PC-3 (cell line): ENCODE measurements around the gene PVALB. TPM values are rescaled to one million over a fixed set of nuclear protein-coding genes. Genes with fewer than 3 reads are reported as not detected.

Experiments used
- ATAC-seq: fragments of 200-7000 bp; cut with Tn5 transposase; 2 replicates; pipeline ENCODE4 v1.9.1; 2020; ENCODE audit warnings: mild to moderate bottlenecking, moderate library complexity
- BruUV-seq: library from RNA; stranded (reverse); fragments of 400-500 nt; replicated peaks from 2 replicates; lab custom pipeline; 2021; lab: Mats Ljungman, UMichigan
- CTCF ChIA-PET: fragments of 300-600 bp; sonication (Branson Sonifier 250); formaldehyde crosslinking; loops from one replicate; lab custom pipeline; 2022; ENCODE audit warnings: antibody characterized with exemption; lab: Charles Lee
- POLR2A ChIA-PET: fragments of 300-600 bp; sonication (Branson Sonifier 250); formaldehyde crosslinking; loops from one replicate; lab custom pipeline; 2022; ENCODE audit warnings: antibody characterized with exemption; ENCODE audit not compliant: unreplicated experiment; lab: Charles Lee
- DNase-seq: peaks from one replicate; pipeline ENCODE4 v3.0.0-alpha.2; 2015
- H2AFZ ChIP-seq: fragments of 300-600 bp; sonication (generic); 2 replicates; pipeline ENCODE4 v1.6.0; 2016; ENCODE audit warnings: antibody characterized with exemption, low read length
- H3F3A ChIP-seq: fragments of 300-600 bp; sonication (generic); one replicate; pipeline ENCODE4 v1.6.0; 2017; ENCODE audit warnings: antibody characterized with exemption, low read length, control low read depth, mild to moderate bottlenecking; ENCODE audit not compliant: unreplicated experiment
- H3K27ac ChIP-seq: fragments of 300-600 bp; sonication (generic); 2 replicates; pipeline ENCODE4 v1.5.1; 2016; ENCODE audit warnings: mild to moderate bottlenecking, low read length
- H3K27me3 ChIP-seq: fragments of 300-600 bp; sonication (generic); 2 replicates; pipeline ENCODE4 v1.6.1; 2016; ENCODE audit warnings: low read length, mixed read lengths
- H3K36me3 ChIP-seq: fragments of 300-600 bp; sonication (generic); 2 replicates; pipeline ENCODE4 v1.6.1; 2016; ENCODE audit warnings: low read depth, mixed run types, low read length, mixed read lengths
- H3K4me1 ChIP-seq: fragments of 300-600 bp; sonication (generic); 2 replicates; pipeline ENCODE4 v1.5.1; 2016; ENCODE audit warnings: low read length; ENCODE audit not compliant: insufficient read depth
- H3K4me2 ChIP-seq: fragments of 300-600 bp; sonication (generic); 2 replicates; pipeline ENCODE4 v1.6.0; 2016; ENCODE audit warnings: low read length
- H3K4me3 ChIP-seq: fragments of 300-600 bp; sonication (generic); 2 replicates; pipeline ENCODE4 v1.5.1; 2016; ENCODE audit warnings: mild to moderate bottlenecking, low read length, mixed read lengths
- H3K79me2 ChIP-seq: fragments of 300-600 bp; sonication (generic); 2 replicates; pipeline ENCODE4 v1.6.1; 2017; ENCODE audit warnings: low read length, mixed read lengths
- H3K9ac ChIP-seq: fragments of 300-600 bp; sonication (generic); 2 replicates; pipeline ENCODE4 v1.6.0; 2016; ENCODE audit warnings: mild to moderate bottlenecking, low read length
- H3K9me2 ChIP-seq: fragments of 300-600 bp; sonication (generic); replicated peaks from 2 replicates; pipeline ENCODE4 v1.6.1; 2016; ENCODE audit warnings: mixed run types, low read length, mixed read lengths
- H3K9me3 ChIP-seq: fragments of 300-600 bp; sonication (generic); 2 replicates; pipeline ENCODE4 v1.6.1; 2016; ENCODE audit warnings: low read length, mixed read lengths
- H4K20me1 ChIP-seq: fragments of 300-600 bp; sonication (generic); 2 replicates; pipeline ENCODE4 v1.6.1; 2016; ENCODE audit warnings: low read length, mixed read lengths
- EZH2 ChIP-seq: fragments of 300-600 bp; sonication (generic); IDR thresholded peaks from one replicate; pipeline ENCODE4 v1.6.1; 2017; ENCODE audit warnings: antibody characterized with exemption, mild to moderate bottlenecking, low read length; ENCODE audit not compliant: unreplicated experiment
- EZH2phosphoT487 ChIP-seq: fragments of 300-600 bp; sonication (generic); IDR thresholded peaks from 2 replicates; pipeline ENCODE4 v1.6.1; 2018; ENCODE audit warnings: mild to moderate bottlenecking, antibody characterized with exemption, low read length, borderline replicate concordance
- intact Hi-C: fragments of 100-400 bp; cut with micrococcal nuclease; formaldehyde crosslinking; loops from 2 replicates; pipeline ENCODE4 v1.9.0; 2023
- total RNA-seq: library from RNA; depleted of rRNA; stranded (reverse); fragments of >200 nt; gene quantifications from 2 replicates; pipeline ENCODE4 v1.2.3, GENCODE V29; 2014
- TF ChIP-seq, protein P1 (sequence below): fragments of 300-600 bp; sonication (generic); conservative IDR thresholded peaks from 2 replicates; pipeline ENCODE4 v1.5.1; 2017; ENCODE audit warnings: antibody characterized with exemption, low read depth, mild to moderate bottlenecking, low read length

PVALB gene
- total RNA-seq, 1 experiment from 2014 or later: not detected

DNA sequence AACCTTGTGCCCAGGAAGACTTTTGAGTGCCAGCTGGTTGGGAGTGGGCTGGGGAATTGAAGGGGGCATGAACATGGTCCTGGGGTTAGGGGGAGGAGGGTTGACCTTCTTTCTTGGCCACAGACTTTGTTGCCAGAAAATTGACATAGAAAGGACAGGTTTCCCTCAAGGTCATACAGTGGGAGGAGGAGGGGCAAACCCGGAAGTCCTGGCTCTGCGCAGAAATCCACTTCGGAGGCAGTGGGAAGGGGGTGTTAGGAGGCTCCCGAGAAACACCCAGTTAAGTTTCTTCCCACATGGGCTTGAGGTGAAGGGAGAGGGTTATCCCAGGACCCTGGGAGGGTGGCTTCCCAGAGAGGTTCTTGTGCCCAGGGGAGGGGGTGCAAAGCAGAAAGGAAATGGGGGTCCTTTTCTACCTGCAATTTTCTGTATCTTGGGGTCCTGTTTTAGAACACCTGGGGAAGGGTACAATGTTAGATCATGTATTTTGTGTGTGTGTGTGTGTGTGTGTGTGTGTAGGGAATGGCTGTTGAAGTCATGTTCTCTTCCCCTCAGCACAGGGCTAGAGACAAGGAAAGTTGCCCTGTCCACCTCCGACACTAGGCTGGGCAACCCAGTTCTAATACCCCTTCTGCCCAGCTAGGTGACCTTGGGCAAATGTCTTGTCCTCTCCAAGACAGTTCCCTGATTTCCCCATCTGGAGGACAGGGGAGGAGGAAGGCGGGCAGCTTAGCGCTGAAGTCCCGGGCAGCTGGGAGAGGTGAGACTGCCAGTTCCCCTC, 1.1 kb downstream of the PVALB start:
- ChIA-PET POLR2A (no interaction called here), CTCF (no interaction called here)
- Histone ChIP-seq H3K4me2 (no peak overlapping the region), H3K9me2 (no peaks in the 10 kb centered on the region), H3K9ac (no peak overlapping the region), H3K4me3 (no peak overlapping the region), H3K79me2 (no peaks in the 10 kb centered on the region), H3F3A (no peaks in the 10 kb centered on the region), H3K36me3 (no peaks in the 10 kb centered on the region), H3K4me1 (no peaks in the 10 kb centered on the region), H3K27me3 (peaks cover 58% of the 10 kb centered on the region), H4K20me1 (no peaks in the 10 kb centered on the region), H3K9me3 (no peaks in the 10 kb centered on the region), H2AFZ (no peak overlapping the region), H3K27ac (no peak overlapping the region)
- DNase-seq: no peak
- TF ChIP-seq, protein P1, sequence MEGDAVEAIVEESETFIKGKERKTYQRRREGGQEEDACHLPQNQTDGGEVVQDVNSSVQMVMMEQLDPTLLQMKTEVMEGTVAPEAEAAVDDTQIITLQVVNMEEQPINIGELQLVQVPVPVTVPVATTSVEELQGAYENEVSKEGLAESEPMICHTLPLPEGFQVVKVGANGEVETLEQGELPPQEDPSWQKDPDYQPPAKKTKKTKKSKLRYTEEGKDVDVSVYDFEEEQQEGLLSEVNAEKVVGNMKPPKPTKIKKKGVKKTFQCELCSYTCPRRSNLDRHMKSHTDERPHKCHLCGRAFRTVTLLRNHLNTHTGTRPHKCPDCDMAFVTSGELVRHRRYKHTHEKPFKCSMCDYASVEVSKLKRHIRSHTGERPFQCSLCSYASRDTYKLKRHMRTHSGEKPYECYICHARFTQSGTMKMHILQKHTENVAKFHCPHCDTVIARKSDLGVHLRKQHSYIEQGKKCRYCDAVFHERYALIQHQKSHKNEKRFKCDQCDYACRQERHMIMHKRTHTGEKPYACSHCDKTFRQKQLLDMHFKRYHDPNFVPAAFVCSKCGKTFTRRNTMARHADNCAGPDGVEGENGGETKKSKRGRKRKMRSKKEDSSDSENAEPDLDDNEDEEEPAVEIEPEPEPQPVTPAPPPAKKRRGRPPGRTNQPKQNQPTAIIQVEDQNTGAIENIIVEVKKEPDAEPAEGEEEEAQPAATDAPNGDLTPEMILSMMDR: no peak
- TF ChIP-seq EZH2: no peak
- TF ChIP-seq EZH2phosphoT487: no peak
- no peak for ATAC-seq
- BruUV-seq: no TSS peak
- intact Hi-C loops: no loop called here

DNA sequence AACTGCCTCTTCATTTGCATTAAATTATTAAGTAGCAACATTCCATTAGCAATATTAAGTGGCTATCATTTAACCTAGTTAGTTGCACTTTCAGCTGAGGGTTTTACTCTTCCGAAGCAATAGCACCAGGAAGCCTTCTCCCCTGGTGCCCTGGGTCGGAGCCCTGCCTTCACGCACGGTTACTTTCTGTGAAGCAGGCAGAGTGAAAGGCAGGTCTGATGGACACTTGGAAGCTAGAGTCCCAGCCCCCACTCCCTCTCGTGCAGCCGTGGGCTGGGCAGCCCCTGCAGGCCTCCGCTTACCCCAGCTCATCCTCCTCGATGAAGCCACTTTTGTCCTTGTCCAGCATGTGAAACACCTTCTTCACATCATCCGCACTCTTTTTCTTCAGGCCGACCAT, 2.0 kb downstream of the PVALB start:
- ChIA-PET POLR2A (interaction anchor here (0.6 kb wide), 1 partner anchor 240 kb away, joined by 3 read pairs; no protein-coding TSS in a partner anchor), CTCF (no interaction called here)
- Histone ChIP-seq H3K27me3 (peaks cover 52% of the 10 kb centered on the region), H3K9me3 (no peaks in the 10 kb centered on the region), H3K9ac (no peak overlapping the region), H3K36me3 (no peaks in the 10 kb centered on the region), H2AFZ (no peak overlapping the region), H3K79me2 (no peaks in the 10 kb centered on the region), H3K4me2 (no peak overlapping the region), H3K27ac (no peak overlapping the region), H3K4me1 (no peaks in the 10 kb centered on the region), H4K20me1 (no peaks in the 10 kb centered on the region), H3K9me2 (no peaks in the 10 kb centered on the region), H3F3A (no peaks in the 10 kb centered on the region), H3K4me3 (no peak overlapping the region)
- ATAC-seq: no peak
- DNase-seq: no peak
- TF ChIP-seq, protein P1: no peak
- TF ChIP-seq EZH2 (no peak), EZH2phosphoT487 (no peak)
- intact Hi-C loops: no loop called here
- BruUV-seq: no TSS peak

DNA sequence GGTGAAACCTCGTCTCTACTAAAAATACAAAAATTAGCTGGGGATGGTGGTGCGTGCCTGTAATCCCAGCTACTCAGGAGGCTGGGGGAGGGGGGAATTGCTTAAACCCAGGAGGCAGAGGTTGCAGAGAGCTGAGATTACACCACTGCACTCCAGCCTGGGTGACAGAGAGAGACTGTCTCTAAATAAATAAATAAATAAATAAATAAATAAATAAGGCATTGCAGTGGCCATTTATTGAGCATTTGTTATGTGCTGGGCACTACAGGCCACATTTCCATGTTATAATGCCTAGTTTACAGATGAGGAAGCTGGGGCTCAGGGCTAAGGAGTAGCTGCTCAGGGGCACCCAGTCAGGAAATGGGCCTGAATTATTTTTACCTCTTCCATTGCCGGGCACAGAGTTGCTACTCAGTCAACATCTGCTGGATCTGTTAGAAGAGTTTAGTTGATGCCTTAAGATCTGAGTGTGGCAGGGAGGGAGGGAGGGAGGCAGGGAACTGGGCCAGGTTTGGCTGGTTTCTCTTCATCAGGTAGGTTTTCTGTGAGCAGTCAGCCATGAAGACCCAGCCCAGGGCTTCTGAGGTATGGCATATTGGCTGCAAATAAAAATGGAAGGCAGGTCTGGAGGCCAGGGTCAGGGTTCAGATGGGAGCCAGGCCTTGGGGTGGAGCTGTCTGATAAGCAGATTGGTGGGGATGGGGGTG, 5.6 kb downstream of the PVALB start:
- TF ChIP-seq, protein P1: no peak
- TF ChIP-seq EZH2 (no peak), EZH2phosphoT487 (no peak)
- peaks cover 29% of the 10 kb centered on the region for H3K27me3 ChIP-seq
- H2AFZ ChIP-seq: no peak overlapping the region
- H4K20me1 ChIP-seq: no peaks in the 10 kb centered on the region
- H3F3A ChIP-seq: no peaks in the 10 kb centered on the region
- no peak overlapping the region for H3K9ac ChIP-seq
- H3K4me1 ChIP-seq: no peaks in the 10 kb centered on the region
- ChIA-PET POLR2A (no interaction called here), CTCF (no interaction called here)
- intact Hi-C loops: no loop called here
- no TSS peak for BruUV-seq
- H3K9me2 ChIP-seq: no peaks in the 10 kb centered on the region
- DNase-seq (no peak), ATAC-seq (no peak)
- no peaks in the 10 kb centered on the region for H3K9me3 ChIP-seq
- no peaks in the 10 kb centered on the region for H3K36me3 ChIP-seq
- H3K4me2 ChIP-seq: no peak overlapping the region
- no peak overlapping the region for H3K27ac ChIP-seq
- H3K79me2 ChIP-seq: no peaks in the 10 kb centered on the region
- no peak overlapping the region for H3K4me3 ChIP-seq
